ENCODE results near the gene DPH3. TPM values are rescaled to one million over a fixed set of nuclear protein-coding genes. Genes with fewer than 3 reads are reported as not detected.

Gene DPH3
- total RNA-seq, 1 donor, result 7.9 TPM

GRCh38 chr3:16239086-16239770 lies 25.5 kb downstream of the DPH3 start:
- H3K4me3 ChIP-seq (ENCODE audit: low read length), result no peak overlapping the region
- no peaks in the 10 kb centered on the region for H3K9me3 ChIP-seq (ENCODE audit: low read depth, low read length)
- H3K4me1 ChIP-seq (ENCODE audit: insufficient read depth, low read length), result peaks cover 21% of the 10 kb centered on the region
- no peaks in the 10 kb centered on the region for H3K27me3 ChIP-seq (ENCODE audit: insufficient read depth, low read length)

- no peaks in the 10 kb centered on the region for H3K9me3 ChIP-seq (ENCODE audit: low read depth, low read length)
- no peak overlapping the region for H3K4me3 ChIP-seq (ENCODE audit: low read length)
- no peaks in the 10 kb centered on the region for H3K27me3 ChIP-seq (ENCODE audit: insufficient read depth, low read length)
- H3K4me1 ChIP-seq (ENCODE audit: insufficient read depth, low read length), result peaks cover 21% of the 10 kb centered on the region
Measured at GRCh38 chr3:16236856-16237393, 27.8 kb downstream of the DPH3 start.

GRCh38 chr3:16236030-16236639 lies 28.6 kb downstream of the DPH3 start:
- Histone ChIP-seq H3K4me3 (ENCODE audit: low read length) (no peak overlapping the region), H3K9me3 (ENCODE audit: low read depth, low read length) (no peaks in the 10 kb centered on the region), H3K27me3 (ENCODE audit: insufficient read depth, low read length) (no peaks in the 10 kb centered on the region), H3K4me1 (ENCODE audit: insufficient read depth, low read length) (peaks cover 21% of the 10 kb centered on the region)

GRCh38 chr3:16234281-16234680 lies 30.5 kb downstream of the DPH3 start:
- no peaks in the 10 kb centered on the region for H3K27me3 ChIP-seq (ENCODE audit: insufficient read depth, low read length)
- H3K9me3 ChIP-seq (ENCODE audit: low read depth, low read length), result no peaks in the 10 kb centered on the region
- peaks cover 4% of the 10 kb centered on the region for H3K4me1 ChIP-seq (ENCODE audit: insufficient read depth, low read length)
- no peak overlapping the region for H3K4me3 ChIP-seq (ENCODE audit: low read length)

GRCh38 chr3:16233806-16234205 lies 30.9 kb downstream of the DPH3 start:
- Histone ChIP-seq H3K4me3 (ENCODE audit: low read length) (no peak overlapping the region), H3K9me3 (ENCODE audit: low read depth, low read length) (no peaks in the 10 kb centered on the region), H3K27me3 (ENCODE audit: insufficient read depth, low read length) (no peaks in the 10 kb centered on the region), H3K4me1 (ENCODE audit: insufficient read depth, low read length) (no peaks in the 10 kb centered on the region)

GRCh38 chr3:16231983-16232382 lies 32.8 kb downstream of the DPH3 start:
- no peaks in the 10 kb centered on the region for H3K9me3 ChIP-seq (ENCODE audit: low read depth, low read length)
- no peaks in the 10 kb centered on the region for H3K27me3 ChIP-seq (ENCODE audit: insufficient read depth, low read length)
- no peak overlapping the region for H3K4me3 ChIP-seq (ENCODE audit: low read length)
- H3K4me1 ChIP-seq (ENCODE audit: insufficient read depth, low read length), result no peaks in the 10 kb centered on the region

GRCh38 chr3:16229681-16230080 lies 35.1 kb downstream of the DPH3 start:
- no peak overlapping the region for H3K4me3 ChIP-seq (ENCODE audit: low read length)
- no peaks in the 10 kb centered on the region for H3K9me3 ChIP-seq (ENCODE audit: low read depth, low read length)
- no peaks in the 10 kb centered on the region for H3K27me3 ChIP-seq (ENCODE audit: insufficient read depth, low read length)
- H3K4me1 ChIP-seq (ENCODE audit: insufficient read depth, low read length), result no peaks in the 10 kb centered on the region

- Histone ChIP-seq H3K9me3 (ENCODE audit: low read depth, low read length) (no peaks in the 10 kb centered on the region), H3K4me1 (ENCODE audit: insufficient read depth, low read length) (no peaks in the 10 kb centered on the region), H3K27me3 (ENCODE audit: insufficient read depth, low read length) (no peaks in the 10 kb centered on the region), H3K4me3 (ENCODE audit: low read length) (no peak overlapping the region)
Measured at GRCh38 chr3:16227566-16227965, 37.2 kb downstream of the DPH3 start.

- H3K27me3 ChIP-seq (ENCODE audit: insufficient read depth, low read length), result no peaks in the 10 kb centered on the region
- no peaks in the 10 kb centered on the region for H3K4me1 ChIP-seq (ENCODE audit: insufficient read depth, low read length)
- no peaks in the 10 kb centered on the region for H3K9me3 ChIP-seq (ENCODE audit: low read depth, low read length)
- H3K4me3 ChIP-seq (ENCODE audit: low read length), result no peak overlapping the region
Measured at GRCh38 chr3:16224325-16224724, 40.4 kb downstream of the DPH3 start.

GRCh38 chr3:16222547-16222946 lies 42.2 kb downstream of the DPH3 start:
- no peaks in the 10 kb centered on the region for H3K27me3 ChIP-seq (ENCODE audit: insufficient read depth, low read length)
- no peaks in the 10 kb centered on the region for H3K9me3 ChIP-seq (ENCODE audit: low read depth, low read length)
- H3K4me3 ChIP-seq (ENCODE audit: low read length), result no peak overlapping the region
- no peaks in the 10 kb centered on the region for H3K4me1 ChIP-seq (ENCODE audit: insufficient read depth, low read length)

- H3K4me1 ChIP-seq (ENCODE audit: insufficient read depth, low read length), result no peaks in the 10 kb centered on the region
- no peak overlapping the region for H3K4me3 ChIP-seq (ENCODE audit: low read length)
- no peaks in the 10 kb centered on the region for H3K9me3 ChIP-seq (ENCODE audit: low read depth, low read length)
- no peaks in the 10 kb centered on the region for H3K27me3 ChIP-seq (ENCODE audit: insufficient read depth, low read length)
Measured at GRCh38 chr3:16221990-16222389, 42.8 kb downstream of the DPH3 start.

GRCh38 chr3:16219777-16220176 lies 45.0 kb downstream of the DPH3 start:
- no peaks in the 10 kb centered on the region for H3K4me1 ChIP-seq (ENCODE audit: insufficient read depth, low read length)
- no peaks in the 10 kb centered on the region for H3K27me3 ChIP-seq (ENCODE audit: insufficient read depth, low read length)
- H3K9me3 ChIP-seq (ENCODE audit: low read depth, low read length), result no peaks in the 10 kb centered on the region
- H3K4me3 ChIP-seq (ENCODE audit: low read length), result no peak overlapping the region

GRCh38 chr3:16216373-16216935 lies 48.3 kb downstream of the DPH3 start:
- Histone ChIP-seq H3K4me3 (ENCODE audit: low read length) (no peak overlapping the region), H3K4me1 (ENCODE audit: insufficient read depth, low read length) (no peaks in the 10 kb centered on the region), H3K9me3 (ENCODE audit: low read depth, low read length) (no peaks in the 10 kb centered on the region)

GRCh38 chr3:16214366-16214765 lies 50.4 kb downstream of the DPH3 start:
- no peaks in the 10 kb centered on the region for H3K4me1 ChIP-seq (ENCODE audit: insufficient read depth, low read length)
- H3K27me3 ChIP-seq (ENCODE audit: insufficient read depth, low read length), result no peaks in the 10 kb centered on the region
- H3K4me3 ChIP-seq (ENCODE audit: low read length), result no peak overlapping the region
- no peaks in the 10 kb centered on the region for H3K9me3 ChIP-seq (ENCODE audit: low read depth, low read length)

More at GRCh38 chr3:16216373-16216935, 48.3 kb downstream of the DPH3 start:
- no peaks in the 10 kb centered on the region for H3K27me3 ChIP-seq (ENCODE audit: insufficient read depth, low read length)

GRCh38 chr3:16211176-16211904 lies 53.4 kb downstream of the DPH3 start:
- Histone ChIP-seq H3K4me3 (ENCODE audit: low read length) (no peak overlapping the region), H3K4me1 (ENCODE audit: insufficient read depth, low read length) (no peaks in the 10 kb centered on the region), H3K9me3 (ENCODE audit: low read depth, low read length) (no peaks in the 10 kb centered on the region), H3K27me3 (ENCODE audit: insufficient read depth, low read length) (no peaks in the 10 kb centered on the region)

Data from mononuclear cell (primary cell).